ENCODE data around the gene FAM174B.

The FAM174B gene

DNA sequence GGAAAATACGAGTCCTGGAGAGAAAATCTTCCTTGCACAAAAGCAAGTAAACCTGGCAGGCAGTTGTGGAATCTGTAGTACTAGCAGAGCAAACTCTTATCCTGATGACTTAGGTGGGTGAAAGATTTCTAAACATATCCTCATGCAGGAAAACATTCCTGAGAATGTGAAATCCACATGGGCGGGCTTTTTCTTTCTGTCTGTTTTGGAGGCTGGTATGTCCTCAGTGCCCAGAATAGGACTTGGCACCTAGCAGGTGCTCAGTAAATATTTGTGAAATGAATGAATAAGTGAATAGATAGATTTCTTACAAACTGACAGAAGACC, 53.3 kb downstream of the FAM174B start:
- no peaks in the 10 kb centered on the region for H3K36me3 ChIP-seq (ENCODE audit: control insufficient read depth, low read depth, low read length)
- no peaks in the 10 kb centered on the region for H3K9me3 ChIP-seq (ENCODE audit: control insufficient read depth, low read depth, low read length)
- H3K27ac ChIP-seq (ENCODE audit: low read length): no peak overlapping the region
- H3K4me1 ChIP-seq (ENCODE audit: control insufficient read depth, low read depth, low read length): no peaks in the 10 kb centered on the region
- H3K4me3 ChIP-seq (ENCODE audit: low read length): no peak overlapping the region
- no peak overlapping the region for H3K9ac ChIP-seq (ENCODE audit: low read length)
- H3K27me3 ChIP-seq (ENCODE audit: control insufficient read depth, insufficient read depth, low read length): no peaks in the 10 kb centered on the region

DNA sequence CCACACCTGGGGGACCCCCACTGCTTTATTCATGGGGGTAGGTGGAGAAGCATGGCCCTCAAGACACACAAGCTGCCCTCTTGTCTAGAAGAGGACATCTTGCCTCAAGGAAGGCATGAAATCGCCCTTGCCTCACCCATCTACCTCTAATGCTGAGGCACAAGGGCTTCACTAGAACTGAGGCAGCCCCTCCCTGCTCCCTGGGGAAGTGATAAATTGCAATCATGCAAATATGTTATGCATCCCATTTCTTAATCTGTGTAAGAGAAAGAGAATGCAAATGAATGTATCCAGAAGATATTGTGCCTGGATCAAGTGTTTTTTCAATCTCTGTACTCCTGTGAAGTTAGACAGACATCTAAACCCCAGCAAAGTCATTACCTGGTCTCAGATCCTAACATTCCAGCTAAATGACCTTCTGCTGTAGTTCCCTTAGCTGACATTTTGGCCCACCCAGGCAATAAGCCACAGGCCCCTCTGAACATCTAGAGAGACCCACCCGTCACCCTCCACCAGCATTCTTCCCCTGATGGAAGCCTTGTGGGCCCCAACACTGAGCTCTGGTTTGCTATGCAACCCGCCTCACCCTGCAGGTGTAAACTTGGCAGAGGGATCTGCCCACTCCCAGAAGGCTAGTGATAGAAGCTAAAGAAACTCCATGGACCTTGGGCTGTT, 53.8 kb downstream of the FAM174B start:
- Histone ChIP-seq H3K27ac (ENCODE audit: low read length) (no peak overlapping the region), H3K36me3 (ENCODE audit: control insufficient read depth, low read depth, low read length) (no peaks in the 10 kb centered on the region), H3K4me1 (ENCODE audit: control insufficient read depth, low read depth, low read length) (no peaks in the 10 kb centered on the region), H3K9ac (ENCODE audit: low read length) (no peak overlapping the region), H3K27me3 (ENCODE audit: control insufficient read depth, insufficient read depth, low read length) (no peaks in the 10 kb centered on the region), H3K9me3 (ENCODE audit: control insufficient read depth, low read depth, low read length) (no peaks in the 10 kb centered on the region), H3K4me3 (ENCODE audit: low read length) (no peak overlapping the region)

DNA sequence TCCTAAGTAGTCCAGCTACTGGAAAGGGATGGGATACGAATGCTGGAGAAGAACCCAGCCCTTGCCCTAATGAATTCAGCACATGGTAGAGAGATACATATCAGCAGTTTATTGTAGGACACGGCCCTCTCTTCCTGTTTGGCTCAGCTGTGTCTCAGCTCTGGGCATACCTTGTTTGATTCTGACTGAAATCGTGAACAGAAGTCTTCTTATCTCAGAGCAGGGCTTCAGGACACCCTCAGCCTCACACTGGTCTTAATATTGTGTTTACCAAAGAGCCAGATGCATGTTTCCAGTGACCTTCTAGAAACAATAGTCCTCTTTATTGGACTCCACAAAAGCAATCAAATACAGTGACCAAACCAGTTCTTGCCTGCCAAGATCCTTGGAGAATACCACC, 54.7 kb downstream of the FAM174B start:
- no peak overlapping the region for H3K4me3 ChIP-seq (ENCODE audit: low read length)
- no peak overlapping the region for H3K27ac ChIP-seq (ENCODE audit: low read length)
- no peaks in the 10 kb centered on the region for H3K9me3 ChIP-seq (ENCODE audit: control insufficient read depth, low read depth, low read length)
- no peaks in the 10 kb centered on the region for H3K36me3 ChIP-seq (ENCODE audit: control insufficient read depth, low read depth, low read length)
- H3K9ac ChIP-seq (ENCODE audit: low read length): no peak overlapping the region
- H3K4me1 ChIP-seq (ENCODE audit: control insufficient read depth, low read depth, low read length): no peaks in the 10 kb centered on the region
- no peaks in the 10 kb centered on the region for H3K27me3 ChIP-seq (ENCODE audit: control insufficient read depth, insufficient read depth, low read length)

DNA sequence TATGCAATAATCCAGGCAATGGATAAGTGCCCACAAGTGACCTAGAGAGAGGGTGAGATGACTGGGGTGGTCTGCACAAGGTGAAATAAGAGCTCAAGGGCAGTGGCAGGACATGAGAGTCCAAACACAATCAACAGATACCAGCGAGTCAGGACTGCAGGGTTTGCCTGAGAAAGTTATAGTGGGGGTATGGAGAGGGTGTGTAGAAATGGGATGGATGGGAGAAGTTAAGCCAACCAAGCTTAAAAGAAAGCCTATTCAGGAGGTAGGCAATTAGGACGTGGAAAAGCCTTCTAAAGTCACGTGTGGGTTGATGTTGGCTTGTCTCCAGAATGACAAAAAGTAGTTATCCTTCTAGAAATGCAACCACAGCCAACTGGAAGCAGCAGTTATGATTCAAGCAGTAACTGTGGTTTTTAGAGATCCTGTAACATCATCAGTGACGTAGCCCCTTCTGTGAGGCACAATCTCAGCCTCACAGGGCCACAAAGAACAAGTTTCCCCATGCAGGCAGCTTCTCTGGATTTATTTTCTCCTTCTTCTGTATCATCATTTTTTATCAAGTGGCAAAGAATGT, 56.1 kb downstream of the FAM174B start:
- H3K27me3 ChIP-seq (ENCODE audit: control insufficient read depth, insufficient read depth, low read length): no peaks in the 10 kb centered on the region
- no peak overlapping the region for H3K9ac ChIP-seq (ENCODE audit: low read length)
- no peak overlapping the region for H3K27ac ChIP-seq (ENCODE audit: low read length)
- no peaks in the 10 kb centered on the region for H3K4me1 ChIP-seq (ENCODE audit: control insufficient read depth, low read depth, low read length)
- no peaks in the 10 kb centered on the region for H3K36me3 ChIP-seq (ENCODE audit: control insufficient read depth, low read depth, low read length)
- no peaks in the 10 kb centered on the region for H3K9me3 ChIP-seq (ENCODE audit: control insufficient read depth, low read depth, low read length)
- no peak overlapping the region for H3K4me3 ChIP-seq (ENCODE audit: low read length)

DNA sequence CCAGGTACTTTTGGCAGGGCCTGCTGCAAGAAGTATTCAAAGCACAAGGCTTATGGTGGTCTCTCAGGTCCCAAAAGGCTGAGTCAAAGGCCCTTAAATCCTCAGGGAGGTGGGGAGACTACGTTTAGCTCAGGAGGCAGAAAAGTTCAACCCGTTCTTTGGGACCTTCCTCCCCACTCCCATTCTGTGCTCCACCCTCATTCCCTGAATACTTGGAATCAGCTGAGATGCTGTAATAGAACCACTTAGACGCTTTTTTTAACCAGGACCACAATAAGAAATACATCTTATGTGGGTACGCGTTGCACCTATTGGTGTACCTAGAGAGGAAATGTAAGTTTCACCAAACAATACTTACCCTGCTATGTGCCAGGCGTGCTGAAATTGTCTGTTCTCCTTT, 58.0 kb downstream of the FAM174B start:
- H3K9ac ChIP-seq (ENCODE audit: low read length): no peak overlapping the region
- H3K27ac ChIP-seq (ENCODE audit: low read length): no peak overlapping the region
- H3K36me3 ChIP-seq (ENCODE audit: control insufficient read depth, low read depth, low read length): no peaks in the 10 kb centered on the region
- H3K9me3 ChIP-seq (ENCODE audit: control insufficient read depth, low read depth, low read length): no peaks in the 10 kb centered on the region
- no peaks in the 10 kb centered on the region for H3K4me1 ChIP-seq (ENCODE audit: control insufficient read depth, low read depth, low read length)
- no peaks in the 10 kb centered on the region for H3K27me3 ChIP-seq (ENCODE audit: control insufficient read depth, insufficient read depth, low read length)
- H3K4me3 ChIP-seq (ENCODE audit: low read length): no peak overlapping the region

DNA sequence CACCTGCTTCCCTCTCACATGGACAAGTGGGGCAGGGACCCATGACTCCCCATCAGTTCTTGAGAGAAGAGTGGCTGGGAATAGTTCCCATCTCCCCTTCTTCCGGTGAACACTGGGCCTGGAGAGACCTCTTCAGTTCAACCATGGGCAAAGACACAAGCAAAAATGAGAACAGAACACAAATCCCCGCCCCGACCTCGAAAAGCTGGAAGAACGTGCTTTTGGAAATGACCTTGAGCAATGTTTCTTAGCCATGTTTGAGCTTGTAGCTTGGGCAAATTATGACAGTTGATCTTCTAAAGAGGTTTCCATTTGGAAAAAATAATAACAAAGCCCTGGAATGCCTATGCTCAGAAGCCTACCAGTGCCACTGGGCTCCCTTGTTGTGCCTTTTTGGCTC, 59.0 kb downstream of the FAM174B start:
- no peak overlapping the region for H3K27ac ChIP-seq (ENCODE audit: low read length)
- H3K9ac ChIP-seq (ENCODE audit: low read length): no peak overlapping the region
- H3K36me3 ChIP-seq (ENCODE audit: control insufficient read depth, low read depth, low read length): no peaks in the 10 kb centered on the region
- no peaks in the 10 kb centered on the region for H3K9me3 ChIP-seq (ENCODE audit: control insufficient read depth, low read depth, low read length)
- no peaks in the 10 kb centered on the region for H3K27me3 ChIP-seq (ENCODE audit: control insufficient read depth, insufficient read depth, low read length)
- no peak overlapping the region for H3K4me3 ChIP-seq (ENCODE audit: low read length)
- H3K4me1 ChIP-seq (ENCODE audit: control insufficient read depth, low read depth, low read length): no peaks in the 10 kb centered on the region

DNA sequence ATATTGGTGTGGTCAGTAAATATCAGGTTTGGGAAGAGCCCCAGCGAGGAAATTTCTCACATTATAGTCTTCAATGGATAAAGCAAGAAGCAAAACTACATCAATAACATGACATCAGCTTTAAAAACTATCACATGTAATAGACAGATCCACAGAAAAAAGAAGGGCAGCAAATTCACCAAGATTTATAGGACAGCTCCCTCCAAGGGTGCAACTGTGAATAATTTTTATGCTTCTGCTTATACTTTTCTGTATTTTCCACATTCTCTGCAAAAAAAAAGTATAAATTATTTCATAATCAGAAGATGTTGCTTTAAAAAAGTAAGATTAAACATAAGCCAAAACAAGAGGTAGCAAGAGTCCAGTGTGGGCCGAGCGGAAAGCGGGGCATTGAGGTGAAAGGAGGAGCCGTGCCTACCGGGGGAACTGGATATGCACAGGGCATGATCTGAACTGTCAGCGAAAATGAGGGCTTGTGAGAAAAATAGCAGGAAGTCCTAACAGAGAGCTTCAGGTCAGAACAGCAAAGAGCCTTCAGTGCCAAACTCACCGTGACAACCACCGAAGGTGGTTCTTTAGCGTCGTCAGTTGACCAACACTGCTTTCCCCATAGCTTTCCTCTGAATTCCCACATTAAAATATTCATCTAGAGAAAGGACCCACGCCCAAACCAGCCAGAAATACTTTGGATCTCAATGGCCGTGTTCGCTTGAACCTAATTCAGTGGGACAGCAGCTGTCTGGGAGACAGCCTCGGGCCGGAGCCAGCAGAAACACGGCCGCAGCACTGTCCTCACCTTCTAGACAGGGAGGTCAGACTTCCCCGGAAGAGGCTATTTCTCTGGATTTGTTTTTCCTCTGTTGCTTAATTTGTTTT, 59.8 kb downstream of the FAM174B start:
- Histone ChIP-seq H3K27me3 (ENCODE audit: control insufficient read depth, insufficient read depth, low read length) (no peaks in the 10 kb centered on the region), H3K4me3 (ENCODE audit: low read length) (no peak overlapping the region), H3K27ac (ENCODE audit: low read length) (no peak overlapping the region), H3K9ac (ENCODE audit: low read length) (no peak overlapping the region), H3K36me3 (ENCODE audit: control insufficient read depth, low read depth, low read length) (no peaks in the 10 kb centered on the region), H3K4me1 (ENCODE audit: control insufficient read depth, low read depth, low read length) (no peaks in the 10 kb centered on the region), H3K9me3 (ENCODE audit: control insufficient read depth, low read depth, low read length) (no peaks in the 10 kb centered on the region)

DNA sequence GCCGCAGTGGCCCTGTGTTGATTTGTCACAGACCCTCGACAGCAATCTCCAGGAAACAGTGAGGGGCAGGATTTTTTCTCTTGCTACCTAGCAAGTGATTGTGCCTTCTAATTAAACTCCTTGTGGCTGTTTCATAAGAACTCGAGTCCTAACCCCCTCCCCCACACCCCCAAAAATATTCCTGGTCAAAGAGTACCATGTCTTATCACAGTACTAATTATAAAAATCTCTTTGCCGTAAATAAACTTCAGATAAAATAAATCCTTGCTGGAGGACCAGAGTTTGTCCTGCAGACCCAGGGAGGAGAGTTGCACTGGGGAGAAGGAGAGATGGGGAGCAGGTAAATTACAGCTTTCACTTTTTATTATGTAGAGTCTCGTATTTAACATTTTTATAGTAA, 64.3 kb downstream of the FAM174B start:
- Histone ChIP-seq H3K4me1 (ENCODE audit: control insufficient read depth, low read depth, low read length) (no peaks in the 10 kb centered on the region), H3K36me3 (ENCODE audit: control insufficient read depth, low read depth, low read length) (no peaks in the 10 kb centered on the region), H3K27me3 (ENCODE audit: control insufficient read depth, insufficient read depth, low read length) (no peaks in the 10 kb centered on the region), H3K9ac (ENCODE audit: low read length) (no peak overlapping the region), H3K27ac (ENCODE audit: low read length) (no peak overlapping the region), H3K4me3 (ENCODE audit: low read length) (no peak overlapping the region), H3K9me3 (ENCODE audit: control insufficient read depth, low read depth, low read length) (no peaks in the 10 kb centered on the region)

DNA sequence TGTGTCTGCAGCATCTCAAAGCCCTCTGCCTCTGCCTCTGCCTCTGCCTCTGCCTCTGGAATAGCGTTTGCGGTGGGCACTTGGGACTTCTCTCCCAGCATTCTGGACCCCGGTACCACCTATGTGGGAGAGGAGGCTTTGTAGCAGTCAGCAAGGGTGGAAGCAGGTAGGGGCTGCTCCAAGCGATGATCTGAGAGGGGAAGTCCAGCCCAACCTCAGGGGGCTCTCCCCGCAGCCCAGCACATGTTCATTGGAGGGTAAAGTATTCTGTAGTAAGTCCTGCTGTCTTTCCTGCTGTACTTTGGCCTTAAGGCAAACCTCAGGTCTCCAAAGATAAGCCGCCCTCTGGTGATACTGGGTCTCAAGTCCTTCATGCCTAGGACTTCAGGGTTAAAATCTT, 68.6 kb downstream of the FAM174B start:
- Histone ChIP-seq H3K4me3 (ENCODE audit: low read length) (no peak overlapping the region), H3K27ac (ENCODE audit: low read length) (no peak overlapping the region), H3K9ac (ENCODE audit: low read length) (no peak overlapping the region), H3K27me3 (ENCODE audit: control insufficient read depth, insufficient read depth, low read length) (no peaks in the 10 kb centered on the region), H3K36me3 (ENCODE audit: control insufficient read depth, low read depth, low read length) (no peaks in the 10 kb centered on the region), H3K9me3 (ENCODE audit: control insufficient read depth, low read depth, low read length) (no peaks in the 10 kb centered on the region), H3K4me1 (ENCODE audit: control insufficient read depth, low read depth, low read length) (no peaks in the 10 kb centered on the region)

DNA sequence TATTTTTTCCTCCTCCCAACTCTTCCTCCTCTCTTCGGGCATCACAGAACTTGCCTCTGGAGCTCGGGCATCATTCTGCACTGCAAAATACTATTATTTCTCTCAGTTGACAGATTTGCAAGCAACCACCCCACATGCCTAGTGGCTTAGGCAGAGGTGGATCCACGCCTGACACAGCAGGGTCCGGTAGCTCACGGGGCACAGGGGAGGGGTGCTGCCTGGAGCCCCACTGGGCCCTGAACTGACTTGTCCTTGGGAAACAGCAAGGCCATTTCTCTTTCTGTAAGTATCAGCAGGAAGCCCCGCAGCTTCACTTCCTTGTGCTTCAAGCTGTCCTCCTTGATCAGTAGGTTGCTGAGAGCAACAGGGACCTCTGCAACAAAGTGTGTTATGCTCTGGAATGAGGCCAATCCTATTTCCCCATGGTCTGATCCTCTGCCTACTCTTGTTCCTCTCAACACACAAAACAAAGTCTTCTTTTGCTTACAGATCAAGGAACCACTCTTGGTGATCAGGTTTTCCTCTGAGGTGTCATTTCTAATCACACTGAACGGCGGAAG, 69.1 kb downstream of the FAM174B start:
- no peaks in the 10 kb centered on the region for H3K4me1 ChIP-seq (ENCODE audit: control insufficient read depth, low read depth, low read length)
- no peak overlapping the region for H3K4me3 ChIP-seq (ENCODE audit: low read length)
- H3K27me3 ChIP-seq (ENCODE audit: control insufficient read depth, insufficient read depth, low read length): no peaks in the 10 kb centered on the region

DNA sequence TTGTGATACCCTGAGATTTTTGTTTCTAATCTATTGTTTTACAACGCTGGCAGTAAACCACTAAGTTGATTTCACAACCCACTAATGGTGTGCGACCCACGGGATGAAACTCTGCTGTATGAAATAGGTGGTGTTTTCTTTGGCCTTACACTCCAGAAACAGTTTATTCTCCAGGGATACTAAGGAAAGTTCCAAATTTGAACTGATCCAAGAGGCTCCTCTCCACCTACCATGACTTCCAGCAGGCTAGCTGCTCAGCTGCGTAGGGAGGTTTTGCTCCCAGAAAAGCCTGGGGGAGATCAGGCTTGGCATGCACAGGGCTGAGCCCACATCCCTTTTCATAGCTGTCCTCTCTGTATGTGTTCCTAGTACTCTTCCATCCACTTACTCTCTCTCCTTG, 71.5 kb downstream of the FAM174B start:
- no peak overlapping the region for H3K4me3 ChIP-seq (ENCODE audit: low read length)
- H3K27me3 ChIP-seq (ENCODE audit: control insufficient read depth, insufficient read depth, low read length): no peaks in the 10 kb centered on the region
- H3K9ac ChIP-seq (ENCODE audit: low read length): no peak overlapping the region
- no peaks in the 10 kb centered on the region for H3K4me1 ChIP-seq (ENCODE audit: control insufficient read depth, low read depth, low read length)
- no peaks in the 10 kb centered on the region for H3K9me3 ChIP-seq (ENCODE audit: control insufficient read depth, low read depth, low read length)
- H3K36me3 ChIP-seq (ENCODE audit: control insufficient read depth, low read depth, low read length): no peaks in the 10 kb centered on the region
- H3K27ac ChIP-seq (ENCODE audit: low read length): no peak overlapping the region

More for the DNA sequence above, 69.1 kb downstream of the FAM174B start:
- H3K9me3 ChIP-seq (ENCODE audit: control insufficient read depth, low read depth, low read length): no peaks in the 10 kb centered on the region
- no peak overlapping the region for H3K27ac ChIP-seq (ENCODE audit: low read length)
- H3K9ac ChIP-seq (ENCODE audit: low read length): no peak overlapping the region
- no peaks in the 10 kb centered on the region for H3K36me3 ChIP-seq (ENCODE audit: control insufficient read depth, low read depth, low read length)

Data from iPS-18a (cell line).